Aorta (tissue), 5 donors: ENCODE measurements around the gene RFTN1. TPM values are rescaled to one million over a fixed set of nuclear protein-coding genes. Genes with fewer than 3 reads are reported as not detected.
A peak's percentile ranks its signal among the peaks of the same experiment; 100 is the strongest.

ENCODE experiments used
- ATAC-seq: fragments of 200-7000 bp; cut with Tn5 transposase; one replicate; pipeline ENCODE4 v1.9.1; 2022; ENCODE audit warnings: moderate library complexity; ENCODE audit not compliant: low FRiP score
- DNase-seq, 2 donors: peaks; one replicate each; pipeline ENCODE4 v3.0.0-alpha.2; 2020
- H3K27ac ChIP-seq, 2 donors: one replicate each; pipeline ENCODE4 v1.5.1; 2013; ENCODE audit warnings: low read length in 2 of 2, mild to moderate bottlenecking in 2 of 2, moderate library complexity in 2 of 2, control low read depth in 1 of 2, inconsistent platforms in 1 of 2, low read depth in 1 of 2
- H3K27me3 ChIP-seq, 2 donors: one replicate each; pipeline ENCODE4 v1.6.1; 2013; ENCODE audit warnings: control low read depth in 1 of 2, low read length in 1 of 2, mild to moderate bottlenecking in 1 of 2, moderate library complexity in 1 of 2; ENCODE audit not compliant: insufficient read depth in 2 of 2, control insufficient read depth in 1 of 2
- H3K36me3 ChIP-seq, 2 donors: one replicate each; pipeline ENCODE4 v1.6.1; 2013; ENCODE audit warnings: control low read depth in 1 of 2, low read length in 1 of 2, mild to moderate bottlenecking in 1 of 2; ENCODE audit not compliant: insufficient read depth in 2 of 2, control insufficient read depth in 1 of 2
- H3K4me1 ChIP-seq, 2 donors: one replicate each; pipeline ENCODE4 v1.6.1; 2013; ENCODE audit warnings: low read length in 2 of 2, control low read depth in 1 of 2, mild to moderate bottlenecking in 1 of 2, moderate library complexity in 1 of 2; ENCODE audit not compliant: insufficient read depth in 2 of 2, control insufficient read depth in 1 of 2
- H3K4me3 ChIP-seq, 2 donors: one replicate each; pipeline ENCODE4 v1.5.1; 2013; ENCODE audit warnings: low read length in 2 of 2, control low read depth in 1 of 2, mild to moderate bottlenecking in 1 of 2
- H3K9me3 ChIP-seq: one replicate; pipeline ENCODE4 v1.6.1; 2013; ENCODE audit warnings: mild to moderate bottlenecking, low read length; ENCODE audit not compliant: control insufficient read depth
- WGBS, 2 donors: extraction: QIAGEN DNeasy Blood & Tissue Kit; methylation state at CpG; one replicate each; pipeline ENCODE4 v1.1.7; 2013; 5-methylcytosine and 5-hydroxymethylcytosine counted together
- intact Hi-C, 2 donors: fragments of 100-400 bp; cut with DNase I; formaldehyde crosslinking; loops; one replicate each; pipeline versions ENCODE4 v1.14.2 to v1.15.0; 2022
- polyA plus RNA-seq, 2 donors: library from polyadenylated mRNA; stranded (reverse); fragments of 200-250 nt; gene quantifications; one replicate each; pipeline ENCODE4 v1.2.3, GENCODE V29; 2013
- total RNA-seq, 2 donors: library from RNA; stranded (reverse); fragmentation: NEBNext Ultra II Directional; extraction: Animal tissue kit (Norgen Biotek cat#: 25700); gene quantifications; one replicate each; pipeline ENCODE4 v1.2.1, GENCODE V29; 2021
- donor health status: healthy with polysubstance abuse.
- donor health status: Bipolar disorder and iron deficiency.
- donor health status: DM: no; HTN: no; CAD: no.
- donor health status: DM: no; HTN: no; CAD: no.
- donor health status: DM: yes; HTN: yes; CAD: no.

The RFTN1 gene
- total and polyA plus RNA-seq, 4 donors = 12.7 to 119 (median 59.4) TPM

- DNase-seq (no peak), ATAC-seq (no peak)
- intact Hi-C loops = no loop called here
- no peak overlapping the region for H3K4me3 ChIP-seq
- no peaks in the 10 kb centered on the region for H3K36me3 ChIP-seq
- H3K9me3 ChIP-seq = peaks cover 1% of the 10 kb centered on the region
- WGBS, 2 donors = 38 to 43% methylated on average over 5 of the region's 5 CpGs
- H3K4me1 ChIP-seq = no peaks in the 10 kb centered on the region
- no peaks in the 10 kb centered on the region for H3K27me3 ChIP-seq
- no peak overlapping the region for H3K27ac ChIP-seq
Observed at GRCh38 chr3:16520970-16521881, 7.7 kb upstream of the RFTN1 start.

- H3K4me3 ChIP-seq = no peak overlapping the region
- DNase-seq = no peak
- 91 to 92% methylated on average over 6 of the region's 6 CpGs for WGBS, 2 donors
Observed at GRCh38 chr3:16520241-16520969, 6.9 kb upstream of the RFTN1 start.

GRCh38 chr3:16516695-16517481 is 3.4 kb upstream of the RFTN1 start:
- DNase-seq = no peak
- no peak overlapping the region for H3K4me3 ChIP-seq
- no peaks in the 10 kb centered on the region for H3K27me3 ChIP-seq
- 15 to 16% methylated on average over 6 of the region's 6 CpGs for WGBS, 2 donors
- no peaks in the 10 kb centered on the region for H3K4me1 ChIP-seq
- no peaks in the 10 kb centered on the region for H3K9me3 ChIP-seq
- peak; percentile 59 for ATAC-seq
- H3K27ac ChIP-seq = no peak overlapping the region
- intact Hi-C loops = loop anchor here (10.0 kb wide), 3 partner anchors 142 to 222 kb away; no protein-coding TSS in a partner anchor
- H3K36me3 ChIP-seq = no peaks in the 10 kb centered on the region

More at GRCh38 chr3:16520241-16520969, 6.9 kb upstream of the RFTN1 start:
- intact Hi-C loops = no loop called here
- Histone ChIP-seq H3K27me3 (no peaks in the 10 kb centered on the region), H3K36me3 (no peaks in the 10 kb centered on the region), H3K27ac (no peak overlapping the region), H3K4me1 (no peaks in the 10 kb centered on the region), H3K9me3 (peaks cover 1% of the 10 kb centered on the region)
- ATAC-seq = no peak

- H3K36me3 ChIP-seq = no peaks in the 10 kb centered on the region
- no peak for DNase-seq
- no peak overlapping the region for H3K27ac ChIP-seq
- H3K27me3 ChIP-seq = no peaks in the 10 kb centered on the region
- 76% methylated on average over 11 of the region's 11 CpGs for WGBS, 2 donors
- no peak for ATAC-seq
- intact Hi-C loops = loop anchor here (10.0 kb wide), 3 partner anchors 141 to 221 kb away; no protein-coding TSS in a partner anchor
- no peak overlapping the region for H3K4me3 ChIP-seq
- H3K4me1 ChIP-seq = no peaks in the 10 kb centered on the region
- no peaks in the 10 kb centered on the region for H3K9me3 ChIP-seq
Observed at GRCh38 chr3:16515885-16516420, 2.5 kb upstream of the RFTN1 start.

- intact Hi-C loops = loop anchor here (5.0 to 10.0 kb wide), 5 partner anchors 48 to 220 kb away; no protein-coding TSS in a partner anchor
Observed at GRCh38 chr3:16514755-16515353, 1.4 kb upstream of the RFTN1 start.

GRCh38 chr3:16514021-16514700 is 662 bp upstream of the RFTN1 start:
- Histone ChIP-seq H3K27me3 (no peaks in the 10 kb centered on the region), H3K4me3 (peak overlapping the region; percentile 52 to 85), H3K27ac (no peak overlapping the region), H3K36me3 (no peaks in the 10 kb centered on the region), H3K4me1 (peaks cover 0 to 4% of the 10 kb centered on the region in 2 donors), H3K9me3 (no peaks in the 10 kb centered on the region)
- DNase-seq (no peak), ATAC-seq (no peak)
- intact Hi-C loops = loop anchor here (5.0 to 10.0 kb wide), 5 partner anchors 47 to 219 kb away; no protein-coding TSS in a partner anchor
- WGBS, 2 donors = 66 to 72% methylated on average over 9 of the region's 9 CpGs

More at GRCh38 chr3:16514755-16515353, 1.4 kb upstream of the RFTN1 start:
- ATAC-seq = no peak
- no peaks in the 10 kb centered on the region for H3K36me3 ChIP-seq
- WGBS, 2 donors = 86 to 90% methylated on average over 5 of the region's 5 CpGs
- peaks cover 0 to 3% of the 10 kb centered on the region in 2 donors for H3K4me1 ChIP-seq
- H3K27ac ChIP-seq = no peak overlapping the region
- no peak overlapping the region for H3K4me3 ChIP-seq
- DNase-seq = no peak
- no peaks in the 10 kb centered on the region for H3K27me3 ChIP-seq
- no peaks in the 10 kb centered on the region for H3K9me3 ChIP-seq

- 1% methylated on average over 36 to 37 of the region's 37 CpGs for WGBS, 2 donors
- DNase-seq = peak; percentile 69 to 81
- H3K36me3 ChIP-seq = no peaks in the 10 kb centered on the region
- intact Hi-C loops = loop anchor here (5.0 to 10.0 kb wide), 5 partner anchors 45 to 218 kb away; no protein-coding TSS in a partner anchor
- H3K9me3 ChIP-seq = no peaks in the 10 kb centered on the region
- H3K4me3 ChIP-seq = peak overlapping the region; percentile 52 to 85
- H3K4me1 ChIP-seq = peaks cover 2 to 4% of the 10 kb centered on the region in 2 donors
- no peaks in the 10 kb centered on the region for H3K27me3 ChIP-seq
- ATAC-seq = peak; percentile 70
- H3K27ac ChIP-seq = peak overlapping the region; percentile 0 to 10
Observed at GRCh38 chr3:16512435-16513140, 911 bp downstream of the RFTN1 start.
